Skin epidermis (tissue), 12 donors: ENCODE data around the gene LRRC10B.

Source experiments
- H3K27ac ChIP-seq, 21 experiments: fragments of 200-600 bp; sonication (generic) in 11 of 21; one replicate each; pipeline ENCODE4 v1.5.0; 2020; ENCODE audit warnings: mild to moderate bottlenecking in 3 of 21, inconsistent platforms in 2 of 21, moderate library complexity in 2 of 21
- H3K4me3 ChIP-seq, 7 experiments: fragments of 200-600 bp; sonication (generic) in 2 of 7; one replicate each; pipeline ENCODE4 v1.5.0; 2020; ENCODE audit warnings: inconsistent platforms in 2 of 7, mild to moderate bottlenecking in 2 of 7, moderate library complexity in 1 of 7

LRRC10B gene

DNA sequence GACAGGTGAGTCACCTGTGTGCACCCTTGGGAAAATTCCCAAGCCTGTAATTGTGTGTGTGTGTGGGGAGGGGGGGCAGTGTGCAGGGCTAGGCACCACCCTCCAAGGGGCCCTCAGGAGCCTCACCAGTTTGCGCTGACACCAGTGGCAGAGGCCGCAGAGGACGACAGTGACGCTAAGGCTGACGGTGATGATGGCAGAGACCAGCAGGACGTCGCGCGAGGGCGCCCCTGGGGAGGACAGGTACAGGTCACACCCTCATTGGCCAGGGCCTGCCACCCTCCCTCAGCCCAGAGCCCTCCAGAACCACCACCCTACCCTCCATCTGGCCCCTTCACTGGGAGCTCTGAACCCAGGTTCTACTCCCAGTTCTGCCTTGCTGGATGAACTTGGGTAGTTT lies 47.4 kb downstream of the LRRC10B start:
- H3K4me3 ChIP-seq: no peak overlapping the region
- H3K27ac ChIP-seq: no peak overlapping the region

DNA sequence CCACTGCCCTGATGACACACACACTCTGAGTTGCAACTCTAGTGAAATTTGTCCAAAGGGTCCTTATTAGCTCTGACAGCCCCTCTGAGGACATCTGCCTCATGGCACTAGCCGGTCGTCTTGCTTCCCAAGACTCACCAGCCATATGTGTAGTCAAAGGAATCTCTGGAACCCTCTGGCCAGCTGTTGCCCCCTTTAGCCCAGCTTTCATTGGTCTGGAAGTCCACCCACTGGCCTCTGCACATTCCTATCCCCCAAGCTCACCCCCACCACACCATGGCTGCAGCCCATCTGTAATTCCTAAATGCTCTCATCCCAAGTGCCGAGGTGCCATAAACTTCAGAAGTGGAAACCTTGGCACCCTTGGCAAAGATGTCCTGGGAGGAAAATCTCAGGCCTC lies 48.1 kb downstream of the LRRC10B start:
- Histone ChIP-seq H3K27ac (no peak overlapping the region), H3K4me3 (no peak overlapping the region)
